ENCODE results near the gene RASSF8.

Gene RASSF8

GRCh38 chr12:26112703-26113147 lies 154.2 kb downstream of the RASSF8 start:
- DNase-seq: no peak

- no peak for DNase-seq
Observed at GRCh38 chr12:26113181-26113654, 154.7 kb downstream of the RASSF8 start.

DNA sequence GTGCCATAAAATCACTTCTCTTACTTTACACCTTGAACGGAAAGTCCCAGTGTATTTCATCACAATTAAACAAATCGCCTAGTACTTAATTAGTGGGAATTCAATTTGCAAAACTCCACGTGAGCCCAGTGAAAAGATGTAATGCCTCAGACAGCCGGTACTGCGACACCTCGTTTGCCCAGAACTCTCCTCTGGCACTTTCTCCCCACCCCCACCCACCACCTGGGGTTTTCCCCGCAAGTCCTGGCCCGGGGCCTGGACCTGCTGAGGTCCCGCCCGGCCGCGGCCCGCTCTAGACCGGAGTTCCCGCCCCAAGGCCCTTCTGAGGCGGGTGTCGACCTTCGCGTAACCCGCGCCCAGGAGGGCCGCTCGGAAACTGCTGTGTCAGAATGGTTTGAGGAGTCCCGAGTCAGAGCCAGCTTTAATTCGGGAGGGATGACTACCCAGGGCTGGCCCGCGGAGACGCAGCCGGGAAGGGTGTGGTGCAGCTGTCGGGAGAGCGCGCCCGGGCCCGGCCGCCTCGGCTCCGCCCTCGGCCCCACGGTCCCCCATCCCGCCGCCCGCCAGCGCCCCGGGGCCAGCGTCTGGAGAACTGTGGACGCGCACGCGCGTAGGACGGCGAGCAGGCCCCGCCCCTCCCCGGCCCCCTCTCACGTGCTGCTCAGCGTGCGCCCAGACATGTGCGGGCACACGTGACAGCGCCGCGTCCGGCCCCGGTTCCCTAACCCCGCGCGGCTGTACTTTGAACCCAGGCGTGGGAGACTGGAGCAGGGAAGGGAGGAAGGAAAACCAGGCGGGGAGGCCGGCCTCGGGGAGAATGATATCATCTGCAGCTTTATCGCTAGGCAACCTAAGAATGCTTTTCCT lies 155.6 kb downstream of the RASSF8 start:
- peak; percentile 53 to 65 for DNase-seq

GRCh38 chr12:26114720-26115401 lies 156.4 kb downstream of the RASSF8 start:
- DNase-seq: no peak

GRCh38 chr12:26116829-26117715 lies 158.6 kb downstream of the RASSF8 start:
- DNase-seq: no peak

DNA sequence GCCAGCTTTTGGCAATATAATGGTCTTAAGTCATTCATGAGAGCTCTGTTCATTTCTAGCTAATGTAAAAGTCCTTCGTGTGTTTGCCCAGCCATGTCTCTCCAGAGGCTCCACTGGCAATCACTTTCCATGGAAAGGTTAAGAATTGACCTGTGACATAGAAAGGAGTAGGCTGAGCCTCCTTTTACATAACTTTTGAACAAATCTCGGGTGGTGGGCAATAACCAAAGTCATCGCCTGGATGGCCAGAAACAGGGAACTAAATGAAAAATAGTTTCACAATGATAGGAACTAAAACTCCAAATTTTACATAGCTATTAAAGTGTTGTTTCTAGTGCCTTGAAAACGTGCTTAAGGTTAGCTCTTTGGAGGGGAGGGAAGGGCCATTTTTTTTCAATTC lies 159.8 kb downstream of the RASSF8 start:
- no peak for DNase-seq

DNA sequence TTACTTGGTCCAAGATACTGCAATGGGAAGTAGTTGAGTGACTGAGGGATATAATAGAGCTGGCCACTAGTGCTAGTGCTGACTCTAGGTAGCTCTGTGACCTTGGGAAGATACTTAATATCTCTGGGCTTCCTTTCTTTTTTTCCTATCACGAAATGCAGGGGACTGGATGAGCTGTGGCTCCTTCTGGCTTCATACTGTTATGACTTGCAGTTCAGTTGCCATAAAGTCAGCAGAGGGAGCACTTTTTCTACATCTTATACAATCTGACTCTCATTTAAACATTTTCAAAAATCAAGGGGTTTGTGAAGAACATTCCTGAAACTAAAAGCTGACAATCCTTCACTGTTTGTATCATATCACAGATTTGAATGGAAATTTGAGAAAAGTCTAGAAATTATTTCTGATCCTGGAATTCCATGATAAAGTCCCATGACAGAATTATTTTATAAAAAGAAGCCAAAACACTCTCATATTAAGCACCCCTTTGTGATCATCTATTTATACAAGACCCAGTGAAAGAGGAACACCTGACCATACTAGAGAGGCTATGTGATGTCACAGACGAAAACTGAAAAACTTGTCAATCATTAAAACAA lies 161.0 kb downstream of the RASSF8 start:
- no peak for DNase-seq

GRCh38 chr12:26120561-26121274 lies 162.2 kb downstream of the RASSF8 start:
- no peak for DNase-seq

DNA sequence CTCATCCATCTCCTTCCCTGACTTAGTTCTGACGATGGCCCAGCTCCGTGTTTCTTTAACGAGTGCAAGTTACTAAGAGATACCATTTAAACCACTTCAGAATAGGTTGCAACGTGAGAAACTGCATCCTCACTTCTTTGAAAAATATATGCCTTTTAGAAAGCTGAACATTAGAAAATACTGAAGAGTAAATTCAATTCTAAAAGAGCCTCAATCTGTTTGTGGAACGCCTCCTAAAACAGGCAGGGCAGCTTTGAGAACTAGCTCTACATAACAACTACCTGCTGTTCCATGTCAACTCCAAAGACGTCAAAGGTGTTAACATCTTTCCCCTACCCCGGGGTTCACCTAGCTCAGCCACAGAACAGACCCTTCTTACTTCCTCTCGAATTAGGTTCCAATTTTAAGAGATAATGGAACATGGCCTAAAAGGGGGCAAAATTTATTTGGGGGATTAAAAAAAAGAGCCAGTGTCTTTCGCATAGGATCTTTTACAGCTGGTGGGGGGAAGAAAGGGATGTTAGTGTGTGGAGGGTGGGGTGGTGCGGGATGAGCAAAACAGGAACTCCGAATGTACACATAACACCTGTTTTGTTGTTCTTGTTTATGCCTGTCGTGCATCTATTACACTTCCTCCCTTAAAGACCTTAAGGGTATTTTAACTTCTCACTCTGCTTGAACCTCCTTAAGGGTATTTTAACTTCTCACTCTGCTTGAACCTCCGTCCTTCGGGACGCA lies 163.0 kb downstream of the RASSF8 start:
- no peak for DNase-seq

GRCh38 chr12:26122061-26122680 lies 163.7 kb downstream of the RASSF8 start:
- DNase-seq: no peak

DNA sequence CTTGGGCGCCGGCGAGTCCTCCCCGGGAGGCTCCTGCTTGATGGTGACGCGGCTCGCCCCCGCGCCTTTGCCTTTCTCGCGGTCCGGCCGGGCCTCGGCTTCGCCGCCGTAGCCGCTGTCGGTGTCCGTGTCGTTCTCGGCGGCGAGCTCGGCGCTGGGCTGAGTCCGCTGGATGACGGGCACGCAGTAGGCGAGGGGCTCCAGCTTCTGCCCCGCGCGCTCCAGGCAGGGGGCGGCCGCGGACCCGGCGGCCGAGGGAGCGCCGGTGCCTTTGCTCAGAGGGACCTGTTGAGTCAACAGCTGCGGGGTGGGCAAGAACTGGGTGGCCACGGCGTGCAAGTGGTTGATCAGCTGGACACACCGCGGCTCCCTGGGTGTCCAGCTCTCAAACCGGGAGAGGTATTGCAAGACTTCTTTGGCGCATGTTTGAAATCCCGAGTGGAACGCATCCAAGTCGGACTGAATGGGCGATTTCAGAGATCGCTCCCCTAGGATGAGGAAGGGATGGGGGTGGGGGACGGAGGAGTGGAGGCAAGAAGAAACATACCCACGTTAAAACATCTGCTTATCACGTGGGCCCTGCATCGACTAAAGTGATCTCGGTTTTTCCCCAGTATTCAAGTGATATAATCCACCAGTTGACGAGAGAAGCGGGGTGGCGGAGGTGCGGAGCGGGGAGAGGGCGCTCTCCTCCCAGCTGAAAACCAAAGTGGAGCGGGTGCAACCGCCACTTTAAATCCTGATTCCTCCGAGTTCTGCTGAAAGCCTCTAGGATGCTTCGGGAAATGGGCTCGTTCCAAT lies 164.4 kb downstream of the RASSF8 start:
- no peak for DNase-seq

DNA sequence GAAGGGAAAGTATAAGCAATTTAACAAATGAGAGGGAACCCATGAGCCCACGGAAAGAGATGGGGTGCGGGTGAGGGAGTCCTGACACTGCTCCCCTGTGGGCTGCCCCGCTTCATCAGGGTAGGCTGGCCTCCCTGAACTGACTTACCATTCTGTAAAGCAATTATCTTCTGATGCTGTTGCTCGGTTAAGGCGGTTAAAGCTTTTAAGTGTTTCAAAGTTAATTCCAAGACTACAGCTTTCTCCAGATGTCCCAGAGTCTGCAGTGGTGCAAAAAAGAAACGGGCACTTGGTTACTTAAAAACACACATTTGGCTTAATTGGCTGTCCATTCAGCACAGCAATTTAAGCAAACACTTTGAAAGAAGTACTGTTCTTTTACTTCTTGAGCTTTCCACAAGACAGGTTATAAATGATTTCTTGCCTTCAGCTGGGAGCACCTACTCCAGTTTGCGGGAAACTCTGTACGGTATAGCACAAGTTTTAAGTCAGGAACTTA lies 165.0 kb downstream of the RASSF8 start:
- no peak for DNase-seq

GRCh38 chr12:26124446-26125399 lies 166.2 kb downstream of the RASSF8 start, which contains the start of gene BHLHE41:
BHLHE41 (minus strand) TSS chr12:26125037; CDS start chr12:26124779, 258 bp downstream.
- no peak for DNase-seq

GRCh38 chr12:26125400-26126339 lies 167.2 kb downstream of the RASSF8 start:
- DNase-seq: peak in 1 of 2 experiments; percentile 25

DNA sequence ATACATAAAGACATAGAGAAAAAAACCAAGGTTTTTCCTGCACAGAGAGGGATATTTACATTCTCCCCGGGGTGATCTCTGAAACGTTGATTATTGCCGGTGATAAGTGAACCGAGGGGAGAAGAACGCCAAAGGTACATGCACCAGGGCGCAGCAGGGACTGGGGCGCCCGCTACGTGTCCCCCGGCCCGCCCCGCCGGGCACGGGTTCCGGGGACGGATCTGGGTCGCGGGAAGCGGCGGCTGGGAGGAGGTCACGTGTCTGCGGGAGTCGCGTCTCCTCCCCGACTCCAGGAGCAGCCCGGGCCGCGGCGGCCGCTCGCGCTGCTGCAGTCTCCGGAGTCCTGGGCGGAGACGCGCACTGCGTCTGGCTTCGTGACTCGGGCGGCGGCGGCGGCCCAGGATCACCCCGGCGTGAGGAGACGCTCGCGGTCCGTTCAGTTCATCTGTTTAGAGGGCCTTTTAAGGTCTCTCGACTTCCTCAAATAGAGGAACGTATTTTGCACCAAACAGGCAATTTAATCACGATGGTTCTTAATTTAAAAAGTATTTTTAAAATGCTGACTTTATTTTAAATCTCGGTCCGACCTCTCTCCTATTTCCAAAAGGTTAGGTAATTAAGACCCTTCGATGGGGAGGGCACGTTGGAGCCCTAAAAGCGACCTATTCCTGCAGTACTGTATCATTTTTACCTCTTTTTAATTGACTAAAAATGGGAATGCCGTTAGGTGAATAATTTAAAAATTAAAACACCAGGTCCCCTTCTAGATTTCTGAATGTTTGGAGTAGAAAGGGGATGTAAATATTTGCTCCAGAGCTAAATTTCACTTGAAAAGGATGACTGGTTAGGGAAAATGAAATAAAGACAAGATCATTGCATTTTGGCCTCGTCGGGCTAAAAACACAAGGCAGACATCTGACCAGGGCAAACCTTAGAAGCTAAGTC lies 168.1 kb downstream of the RASSF8 start:
- DNase-seq: peak; percentile 22 to 45

DNA sequence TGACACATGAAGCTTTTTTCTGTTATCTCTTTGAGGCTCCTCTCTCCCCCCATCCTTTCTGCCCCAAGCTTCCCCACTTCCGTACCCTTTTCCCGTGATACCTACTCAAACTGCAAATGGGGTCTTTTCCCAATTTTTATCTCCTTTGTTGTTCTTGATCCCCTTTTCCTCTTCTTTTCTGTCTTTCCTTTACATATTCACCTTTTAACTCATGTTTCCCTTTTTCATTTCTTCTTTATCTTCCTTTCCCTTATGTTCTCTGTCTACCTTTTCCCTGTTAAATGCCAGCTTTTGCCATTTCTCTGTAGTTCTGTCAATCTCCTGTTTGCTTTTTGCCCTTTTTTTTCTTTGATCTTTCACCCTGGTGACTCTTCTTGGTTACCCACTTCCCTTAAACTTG lies 168.9 kb downstream of the RASSF8 start:
- DNase-seq: no peak
